Measurements from ENCODE around the gene ENHO.

The ENHO gene

GRCh38 chr9:34522971-34523797 is at the start of gene ENHO:
TSS of gene ENHO (minus strand) at chr9:34522990. CDS start at chr9:34521695, 1,295 bp downstream.
- Mint-ChIP-seq H3K36me3 (ENCODE audit: low read depth) (peaks cover 6% of the 10 kb centered on the region), H3K27me3 (peaks cover 48% of the 10 kb centered on the region), H3K4me3 (peak within 1 kb of the TSS; percentile 83), H3K9me3 (no peaks in the 10 kb centered on the region), H3K27ac (peak within 1 kb of the TSS; percentile 39), H3K4me1 (ENCODE audit: low read depth) (peaks cover 45% of the 10 kb centered on the region)
- intact Hi-C loops (cut with micrococcal nuclease): no loop called here

DNA sequence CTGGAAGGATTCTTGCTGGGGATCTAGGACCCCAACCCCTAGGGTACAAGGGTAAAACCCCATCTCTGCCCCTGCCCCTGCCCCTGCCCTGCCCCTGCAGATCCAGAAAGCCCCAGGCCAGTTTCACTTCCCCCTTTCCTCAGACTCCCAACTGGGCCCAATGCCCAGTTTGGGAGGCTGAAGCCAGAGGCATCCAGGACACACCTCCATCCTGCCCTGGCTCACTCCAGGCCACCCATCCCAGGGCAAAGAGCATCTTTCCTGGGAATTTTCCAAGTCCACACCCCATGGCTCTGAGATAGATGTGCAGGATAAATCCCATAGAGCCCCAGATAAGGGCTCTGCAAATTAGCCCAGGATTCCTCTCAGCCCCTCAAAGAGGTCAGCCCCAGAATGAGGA is 49.3 kb upstream of the ENHO start:
- Mint-ChIP-seq H3K36me3 (ENCODE audit: low read depth) (no peaks in the 10 kb centered on the region), H3K27me3 (peaks cover 55% of the 10 kb centered on the region), H3K27ac (no peak overlapping the region), H3K4me3 (no peak overlapping the region), H3K4me1 (ENCODE audit: low read depth) (no peaks in the 10 kb centered on the region), H3K9me3 (no peaks in the 10 kb centered on the region)
- intact Hi-C loops (cut with micrococcal nuclease): no loop called here

GRCh38 chr9:34571481-34571810 is 48.7 kb upstream of the ENHO start:
- Mint-ChIP-seq H3K4me3 (no peak overlapping the region), H3K9me3 (no peaks in the 10 kb centered on the region)

GRCh38 chr9:34570809-34571480 is 48.2 kb upstream of the ENHO start:
- Mint-ChIP-seq H3K36me3 (ENCODE audit: low read depth) (no peaks in the 10 kb centered on the region), H3K4me1 (ENCODE audit: low read depth) (no peaks in the 10 kb centered on the region), H3K27ac (no peak overlapping the region), H3K4me3 (no peak overlapping the region), H3K9me3 (no peaks in the 10 kb centered on the region), H3K27me3 (peaks cover 50% of the 10 kb centered on the region)
- intact Hi-C loops (cut with micrococcal nuclease): no loop called here

More at GRCh38 chr9:34571481-34571810, 48.7 kb upstream of the ENHO start:
- peaks cover 53% of the 10 kb centered on the region for H3K27me3 Mint-ChIP-seq
- H3K36me3 Mint-ChIP-seq (ENCODE audit: low read depth): no peaks in the 10 kb centered on the region
- intact Hi-C loops (cut with micrococcal nuclease): no loop called here
- peak overlapping the region; percentile 1 for H3K27ac Mint-ChIP-seq
- H3K4me1 Mint-ChIP-seq (ENCODE audit: low read depth): no peaks in the 10 kb centered on the region

DNA sequence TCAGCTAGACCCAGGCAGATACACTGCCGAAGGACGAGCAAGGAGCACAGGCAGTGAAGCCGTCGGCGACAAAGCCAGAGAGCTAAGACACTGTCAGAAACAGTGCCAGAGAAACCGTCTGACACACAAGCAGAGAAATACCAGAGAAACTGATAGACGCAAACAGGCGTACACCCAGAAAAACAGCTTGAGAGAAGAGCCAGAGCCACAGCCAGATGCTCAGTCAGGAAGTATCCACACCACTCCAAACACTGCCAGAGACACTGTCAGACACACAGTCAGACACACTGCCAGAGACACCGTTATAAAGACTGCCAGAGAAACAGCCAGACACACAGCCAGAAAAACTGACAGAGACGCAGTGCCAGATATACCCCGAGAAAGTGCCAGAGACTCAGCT is 47.6 kb upstream of the ENHO start:
- H3K9me3 Mint-ChIP-seq: no peaks in the 10 kb centered on the region
- peaks cover 48% of the 10 kb centered on the region for H3K27me3 Mint-ChIP-seq
- H3K4me3 Mint-ChIP-seq: no peak overlapping the region
- H3K36me3 Mint-ChIP-seq (ENCODE audit: low read depth): no peaks in the 10 kb centered on the region
- no peak overlapping the region for H3K27ac Mint-ChIP-seq
- intact Hi-C loops (cut with micrococcal nuclease): no loop called here
- H3K4me1 Mint-ChIP-seq (ENCODE audit: low read depth): no peaks in the 10 kb centered on the region

- H3K27me3 Mint-ChIP-seq: peaks cover 46% of the 10 kb centered on the region
- no peak overlapping the region for H3K27ac Mint-ChIP-seq
- H3K36me3 Mint-ChIP-seq (ENCODE audit: low read depth): no peaks in the 10 kb centered on the region
- intact Hi-C loops (cut with micrococcal nuclease): no loop called here
- no peaks in the 10 kb centered on the region for H3K9me3 Mint-ChIP-seq
- H3K4me3 Mint-ChIP-seq: no peak overlapping the region
- no peaks in the 10 kb centered on the region for H3K4me1 Mint-ChIP-seq (ENCODE audit: low read depth)
Observed at GRCh38 chr9:34568774-34569173, 46.0 kb upstream of the ENHO start.

GRCh38 chr9:34568133-34568532 is 45.3 kb upstream of the ENHO start:
- Mint-ChIP-seq H3K27ac (no peak overlapping the region), H3K27me3 (peaks cover 49% of the 10 kb centered on the region), H3K9me3 (no peaks in the 10 kb centered on the region), H3K36me3 (ENCODE audit: low read depth) (no peaks in the 10 kb centered on the region), H3K4me1 (ENCODE audit: low read depth) (no peaks in the 10 kb centered on the region), H3K4me3 (no peak overlapping the region)
- intact Hi-C loops (cut with micrococcal nuclease): no loop called here

DNA sequence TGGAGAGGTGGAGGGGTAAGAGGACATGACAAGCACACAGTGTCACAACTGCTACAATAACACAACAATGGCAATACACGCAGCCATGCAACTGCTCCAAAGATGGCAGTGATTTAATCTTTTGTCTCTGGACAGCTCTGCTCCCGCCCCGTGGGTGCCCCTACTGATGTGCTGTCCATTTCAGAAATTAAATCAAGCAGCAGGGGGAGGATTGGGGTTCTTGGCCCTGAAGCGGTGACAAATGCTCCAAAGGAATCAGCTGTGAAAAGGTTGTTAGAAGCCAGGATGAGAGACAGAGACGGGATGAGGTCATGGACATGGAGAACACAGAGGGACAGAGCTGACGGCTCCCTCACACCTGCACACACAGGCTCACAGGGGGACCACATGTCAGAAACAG is 44.2 kb upstream of the ENHO start:
- peaks cover 54% of the 10 kb centered on the region for H3K27me3 Mint-ChIP-seq
- H3K4me3 Mint-ChIP-seq: no peak overlapping the region
- H3K27ac Mint-ChIP-seq: no peak overlapping the region
- no peaks in the 10 kb centered on the region for H3K4me1 Mint-ChIP-seq (ENCODE audit: low read depth)
- H3K36me3 Mint-ChIP-seq (ENCODE audit: low read depth): no peaks in the 10 kb centered on the region
- no peaks in the 10 kb centered on the region for H3K9me3 Mint-ChIP-seq
- intact Hi-C loops (cut with micrococcal nuclease): no loop called here

DNA sequence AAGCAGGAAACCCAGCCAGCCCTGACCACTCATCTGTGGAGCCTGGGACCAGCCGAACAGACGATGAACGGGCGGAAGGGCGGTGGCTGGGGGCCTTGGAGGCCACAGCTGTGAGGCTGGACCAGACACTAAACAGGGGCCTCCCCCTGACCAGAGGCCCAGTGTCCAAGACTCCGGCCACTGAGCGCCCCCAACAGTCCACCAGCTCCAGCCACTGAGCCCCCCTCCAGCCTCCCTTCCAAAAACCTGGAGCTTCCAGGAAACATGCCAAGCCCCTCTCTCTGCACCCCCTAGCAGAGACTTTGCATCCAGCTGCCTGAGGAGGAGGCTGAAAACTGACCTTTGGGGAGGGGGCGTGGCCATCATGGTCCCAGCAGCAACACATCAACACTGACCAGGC is 43.5 kb upstream of the ENHO start:
- H3K27me3 Mint-ChIP-seq: peaks cover 50% of the 10 kb centered on the region

GRCh38 chr9:34565856-34566255 is 43.1 kb upstream of the ENHO start:
- H3K27ac Mint-ChIP-seq: no peak overlapping the region
- no peaks in the 10 kb centered on the region for H3K4me1 Mint-ChIP-seq (ENCODE audit: low read depth)
- H3K36me3 Mint-ChIP-seq (ENCODE audit: low read depth): no peaks in the 10 kb centered on the region
- H3K9me3 Mint-ChIP-seq: no peaks in the 10 kb centered on the region
- intact Hi-C loops (cut with micrococcal nuclease): no loop called here
- H3K27me3 Mint-ChIP-seq: peaks cover 51% of the 10 kb centered on the region
- no peak overlapping the region for H3K4me3 Mint-ChIP-seq

More for the DNA sequence above, 43.5 kb upstream of the ENHO start:
- Mint-ChIP-seq H3K4me1 (ENCODE audit: low read depth) (no peaks in the 10 kb centered on the region), H3K9me3 (no peaks in the 10 kb centered on the region), H3K36me3 (ENCODE audit: low read depth) (no peaks in the 10 kb centered on the region), H3K4me3 (no peak overlapping the region), H3K27ac (no peak overlapping the region)
- intact Hi-C loops (cut with micrococcal nuclease): no loop called here

DNA sequence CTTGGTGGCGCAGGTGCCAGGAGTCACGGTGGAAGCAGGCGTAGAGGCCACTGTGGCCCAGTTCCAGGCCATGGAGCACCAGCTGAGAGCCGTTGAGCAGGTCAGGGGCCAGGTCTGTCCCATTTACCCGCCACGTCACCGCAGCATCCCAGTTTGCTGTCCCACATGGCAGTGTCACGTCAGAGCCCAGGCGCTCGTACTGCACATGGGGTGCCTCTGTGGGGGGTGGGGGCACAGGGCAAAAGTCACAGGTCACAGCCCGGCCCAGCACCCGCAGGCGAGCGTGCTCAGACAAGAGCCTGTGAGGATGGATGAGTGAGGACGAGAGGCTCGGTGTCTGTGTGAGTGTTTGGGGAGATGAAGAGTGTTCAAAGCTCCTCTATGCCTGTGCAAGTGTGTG is 41.8 kb upstream of the ENHO start:
- H3K4me1 Mint-ChIP-seq (ENCODE audit: low read depth): peaks cover 7% of the 10 kb centered on the region
- no peaks in the 10 kb centered on the region for H3K36me3 Mint-ChIP-seq (ENCODE audit: low read depth)
- H3K9me3 Mint-ChIP-seq: no peaks in the 10 kb centered on the region
- peaks cover 51% of the 10 kb centered on the region for H3K27me3 Mint-ChIP-seq
- no peak overlapping the region for H3K27ac Mint-ChIP-seq
- no peak overlapping the region for H3K4me3 Mint-ChIP-seq
- intact Hi-C loops (cut with micrococcal nuclease): no loop called here

- H3K27me3 Mint-ChIP-seq: peaks cover 56% of the 10 kb centered on the region
- no peaks in the 10 kb centered on the region for H3K9me3 Mint-ChIP-seq
- peaks cover 7% of the 10 kb centered on the region for H3K4me1 Mint-ChIP-seq (ENCODE audit: low read depth)
- H3K36me3 Mint-ChIP-seq (ENCODE audit: low read depth): no peaks in the 10 kb centered on the region
- H3K4me3 Mint-ChIP-seq: no peak overlapping the region
- H3K27ac Mint-ChIP-seq: no peak overlapping the region
- intact Hi-C loops (cut with micrococcal nuclease): no loop called here
Observed at GRCh38 chr9:34563262-34563661, 40.5 kb upstream of the ENHO start.

DNA sequence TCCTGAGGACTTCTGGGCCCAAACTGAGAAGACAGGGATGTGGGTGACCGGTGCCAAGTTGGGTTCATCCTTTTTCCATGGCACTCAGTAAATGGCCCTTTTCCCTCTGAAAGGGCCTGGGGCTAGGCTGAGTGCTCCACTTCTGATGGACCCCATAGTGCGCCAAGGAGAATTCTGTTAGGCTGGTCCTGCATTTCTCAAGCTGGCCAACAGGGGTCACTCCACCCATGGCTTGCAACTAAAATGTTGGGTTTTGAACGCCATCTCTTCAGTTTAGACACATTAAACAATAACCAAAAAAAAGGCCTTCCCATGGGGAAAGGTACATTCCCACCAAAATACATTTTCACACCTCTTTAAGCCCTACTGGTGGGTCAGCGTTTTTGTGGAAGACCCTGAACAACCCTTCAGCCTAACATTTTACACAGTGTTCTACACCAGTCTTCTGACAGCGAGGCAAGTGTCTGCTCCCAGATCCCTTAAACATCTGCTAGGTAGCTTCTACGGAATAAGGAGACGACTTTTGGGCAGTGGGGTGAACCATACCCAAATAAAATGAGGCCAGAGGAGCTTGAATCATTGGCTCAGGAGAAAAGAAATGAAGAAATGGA is 39.5 kb upstream of the ENHO start:
- peaks cover 61% of the 10 kb centered on the region for H3K27me3 Mint-ChIP-seq
- H3K4me1 Mint-ChIP-seq (ENCODE audit: low read depth): peaks cover 7% of the 10 kb centered on the region
- H3K9me3 Mint-ChIP-seq: no peaks in the 10 kb centered on the region
- intact Hi-C loops (cut with micrococcal nuclease): loop anchor here (1.0 kb wide), 1 partner anchor 41 kb away; no protein-coding TSS in a partner anchor
- no peak overlapping the region for H3K27ac Mint-ChIP-seq
- H3K4me3 Mint-ChIP-seq: no peak overlapping the region
- no peaks in the 10 kb centered on the region for H3K36me3 Mint-ChIP-seq (ENCODE audit: low read depth)

DNA sequence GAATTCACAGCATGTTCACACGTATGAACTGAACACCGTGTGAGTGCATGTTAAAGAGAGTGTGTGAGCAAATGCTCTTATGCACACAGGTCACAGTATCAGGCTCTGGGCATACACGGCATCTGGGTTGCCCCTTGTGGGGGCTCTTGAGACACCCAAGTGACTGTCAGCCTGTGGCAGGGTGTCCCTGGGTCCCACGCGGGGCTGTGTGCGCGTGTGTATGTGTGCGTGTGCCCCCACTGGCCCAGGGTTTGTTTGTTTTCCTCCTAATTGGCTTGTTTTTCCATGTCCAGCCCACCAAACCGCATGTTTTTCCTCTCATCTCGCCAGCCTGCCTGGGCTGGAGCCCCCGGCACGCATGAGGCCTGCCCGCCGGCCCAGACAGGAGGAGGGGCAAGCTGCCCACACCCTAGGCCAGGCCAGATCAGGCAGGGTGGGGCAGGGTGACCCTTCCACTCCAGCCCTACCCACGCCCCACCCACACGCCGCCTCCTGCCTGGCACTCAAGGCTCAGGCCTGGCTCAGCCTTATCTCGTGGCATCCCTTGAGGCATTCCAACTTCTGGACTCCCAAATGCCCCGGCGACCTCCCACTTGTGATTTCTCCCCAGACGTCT is 37.9 kb upstream of the ENHO start:
- Mint-ChIP-seq H3K4me1 (ENCODE audit: low read depth) (peaks cover 7% of the 10 kb centered on the region), H3K27me3 (peaks cover 55% of the 10 kb centered on the region), H3K4me3 (no peak overlapping the region), H3K36me3 (ENCODE audit: low read depth) (no peaks in the 10 kb centered on the region), H3K27ac (no peak overlapping the region), H3K9me3 (no peaks in the 10 kb centered on the region)
- intact Hi-C loops (cut with micrococcal nuclease): no loop called here
